ENCODE data around the gene SGTA. TPM values are rescaled to one million over a fixed set of nuclear protein-coding genes. Genes with fewer than 3 reads are reported as not detected.
A peak's percentile ranks its signal among the peaks of the same experiment; 100 is the strongest.

Gene SGTA
- total and polyA plus RNA-seq, 2 of the 13 experiments (the other 11 are each of a cell fraction or from before 2014, with no cell fraction given): 43.9 to 47.4 TPM

DNA sequence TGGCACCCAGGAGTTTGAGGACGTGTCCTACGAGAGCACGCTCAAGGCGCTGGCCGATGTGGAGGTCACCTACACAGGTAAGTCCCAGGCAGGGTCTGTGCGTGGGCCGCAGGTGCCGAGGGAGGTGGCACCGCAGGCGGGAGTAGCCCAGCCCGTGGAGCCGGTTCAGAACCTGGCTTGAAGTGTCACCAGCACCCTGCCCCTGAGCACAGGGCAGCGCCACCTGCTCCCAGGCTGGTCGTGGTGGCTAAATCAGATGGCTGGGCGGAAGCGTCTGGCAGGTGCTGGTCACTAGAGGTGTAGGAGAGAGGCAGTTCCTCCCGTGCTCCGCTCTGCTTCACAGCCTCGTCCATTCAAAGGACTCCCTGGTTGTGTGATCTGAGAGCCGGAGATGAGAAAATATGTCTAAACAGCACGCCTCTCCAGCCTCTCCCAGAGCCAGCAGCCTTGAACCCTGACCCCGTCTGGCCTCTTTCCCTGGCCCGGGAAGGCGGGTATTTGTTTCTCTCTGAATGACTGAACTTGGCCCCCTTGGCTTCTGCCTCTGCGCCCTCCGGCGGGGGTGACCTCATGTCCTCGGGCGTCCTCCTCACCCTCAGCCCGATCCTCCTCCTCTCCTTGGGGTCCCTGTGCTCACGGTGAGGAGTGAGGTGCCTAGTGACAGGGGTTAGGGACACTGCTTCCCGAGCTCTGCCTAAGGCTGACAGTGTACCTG is 7.6 kb upstream of the SGTA start (continued):
- TF ChIP-seq, protein P1, sequence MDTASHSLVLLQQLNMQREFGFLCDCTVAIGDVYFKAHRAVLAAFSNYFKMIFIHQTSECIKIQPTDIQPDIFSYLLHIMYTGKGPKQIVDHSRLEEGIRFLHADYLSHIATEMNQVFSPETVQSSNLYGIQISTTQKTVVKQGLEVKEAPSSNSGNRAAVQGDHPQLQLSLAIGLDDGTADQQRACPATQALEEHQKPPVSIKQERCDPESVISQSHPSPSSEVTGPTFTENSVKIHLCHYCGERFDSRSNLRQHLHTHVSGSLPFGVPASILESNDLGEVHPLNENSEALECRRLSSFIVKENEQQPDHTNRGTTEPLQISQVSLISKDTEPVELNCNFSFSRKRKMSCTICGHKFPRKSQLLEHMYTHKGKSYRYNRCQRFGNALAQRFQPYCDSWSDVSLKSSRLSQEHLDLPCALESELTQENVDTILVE (CRISPR knock-in tag; IDR thresholded peaks at IDR 0.05): peak; percentile 56; the same call in 1 of the 2 replicates
- TF ChIP-seq FOXM1 (CRISPR knock-in tag; IDR thresholded peaks at IDR 0.05) (no peak), ZNF343 (CRISPR knock-in tag; IDR thresholded peaks at IDR 0.05) (peak; percentile 27; the same call in 1 of the 2 replicates), HMG20A (CRISPR knock-in tag; IDR thresholded peaks at IDR 0.05; ENCODE audit: borderline replicate concordance) (peak; percentile 47; the same call in 1 of the 2 replicates), KDM4B (CRISPR knock-in tag; IDR thresholded peaks at IDR 0.05) (no peak), CBX5 (CRISPR knock-in tag; IDR thresholded peaks at IDR 0.05; ENCODE audit: borderline replicate concordance) (no peak), ZNF17 (CRISPR knock-in tag; IDR thresholded peaks at IDR 0.05) (no peak), ZNF44 (CRISPR knock-in tag; IDR thresholded peaks at IDR 0.05) (no peak), ZBTB7A (CRISPR knock-in tag; IDR thresholded peaks at IDR 0.05) (no peak), KLF15 (CRISPR knock-in tag; IDR thresholded peaks at IDR 0.05; ENCODE audit: borderline replicate concordance) (no peak), SPEN (CRISPR knock-in tag; IDR thresholded peaks at IDR 0.05; ENCODE audit: low read depth) (peak; percentile 52; the same call in 1 of the 2 replicates), SMAD9 (CRISPR knock-in tag; IDR thresholded peaks at IDR 0.05) (no peak), ISX (CRISPR knock-in tag; conservative IDR thresholded peaks at IDR 0.05) (no peak), ZNF20 (CRISPR knock-in tag; IDR thresholded peaks at IDR 0.05) (no peak), ATF1 (CRISPR knock-in tag; IDR thresholded peaks at IDR 0.05) (no peak), KMT2A (CRISPR knock-in tag; IDR thresholded peaks at IDR 0.05) (peak; percentile 65), ZNF468 (CRISPR knock-in tag; IDR thresholded peaks at IDR 0.05) (no peak), HNRNPL (IDR thresholded peaks at IDR 0.05; ENCODE audit: low read depth, low read length) (peak; percentile 77; the same call in 1 of the 2 replicates), ZKSCAN1 (IDR thresholded peaks at IDR 0.05; ENCODE audit: low read length) (no peak), NBN (conservative IDR thresholded peaks at IDR 0.05) (no peak), ZNF577 (CRISPR knock-in tag; IDR thresholded peaks at IDR 0.05; ENCODE audit: borderline replicate concordance, low read depth) (no peak), ZNF660 (CRISPR knock-in tag; IDR thresholded peaks at IDR 0.05; ENCODE audit: borderline replicate concordance, low read depth) (no peak), ZNF607 (CRISPR knock-in tag; IDR thresholded peaks at IDR 0.05; ENCODE audit: borderline replicate concordance) (peak; percentile 79)
- TF ChIP-seq, protein P2, sequence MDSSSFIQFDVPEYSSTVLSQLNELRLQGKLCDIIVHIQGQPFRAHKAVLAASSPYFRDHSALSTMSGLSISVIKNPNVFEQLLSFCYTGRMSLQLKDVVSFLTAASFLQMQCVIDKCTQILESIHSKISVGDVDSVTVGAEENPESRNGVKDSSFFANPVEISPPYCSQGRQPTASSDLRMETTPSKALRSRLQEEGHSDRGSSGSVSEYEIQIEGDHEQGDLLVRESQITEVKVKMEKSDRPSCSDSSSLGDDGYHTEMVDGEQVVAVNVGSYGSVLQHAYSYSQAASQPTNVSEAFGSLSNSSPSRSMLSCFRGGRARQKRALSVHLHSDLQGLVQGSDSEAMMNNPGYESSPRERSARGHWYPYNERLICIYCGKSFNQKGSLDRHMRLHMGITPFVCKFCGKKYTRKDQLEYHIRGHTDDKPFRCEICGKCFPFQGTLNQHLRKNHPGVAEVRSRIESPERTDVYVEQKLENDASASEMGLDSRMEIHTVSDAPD (CRISPR knock-in tag; IDR thresholded peaks at IDR 0.05): peak; percentile 27; the same call in 1 of the 2 replicates
- TF ChIP-seq, protein P3, sequence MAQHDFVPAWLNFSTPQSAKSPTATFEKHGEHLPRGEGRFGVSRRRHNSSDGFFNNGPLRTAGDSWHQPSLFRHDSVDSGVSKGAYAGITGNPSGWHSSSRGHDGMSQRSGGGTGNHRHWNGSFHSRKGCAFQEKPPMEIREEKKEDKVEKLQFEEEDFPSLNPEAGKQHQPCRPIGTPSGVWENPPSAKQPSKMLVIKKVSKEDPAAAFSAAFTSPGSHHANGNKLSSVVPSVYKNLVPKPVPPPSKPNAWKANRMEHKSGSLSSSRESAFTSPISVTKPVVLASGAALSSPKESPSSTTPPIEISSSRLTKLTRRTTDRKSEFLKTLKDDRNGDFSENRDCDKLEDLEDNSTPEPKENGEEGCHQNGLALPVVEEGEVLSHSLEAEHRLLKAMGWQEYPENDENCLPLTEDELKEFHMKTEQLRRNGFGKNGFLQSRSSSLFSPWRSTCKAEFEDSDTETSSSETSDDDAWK (CRISPR knock-in tag; IDR thresholded peaks at IDR 0.05): no peak
- TF ChIP-seq, protein P4, sequence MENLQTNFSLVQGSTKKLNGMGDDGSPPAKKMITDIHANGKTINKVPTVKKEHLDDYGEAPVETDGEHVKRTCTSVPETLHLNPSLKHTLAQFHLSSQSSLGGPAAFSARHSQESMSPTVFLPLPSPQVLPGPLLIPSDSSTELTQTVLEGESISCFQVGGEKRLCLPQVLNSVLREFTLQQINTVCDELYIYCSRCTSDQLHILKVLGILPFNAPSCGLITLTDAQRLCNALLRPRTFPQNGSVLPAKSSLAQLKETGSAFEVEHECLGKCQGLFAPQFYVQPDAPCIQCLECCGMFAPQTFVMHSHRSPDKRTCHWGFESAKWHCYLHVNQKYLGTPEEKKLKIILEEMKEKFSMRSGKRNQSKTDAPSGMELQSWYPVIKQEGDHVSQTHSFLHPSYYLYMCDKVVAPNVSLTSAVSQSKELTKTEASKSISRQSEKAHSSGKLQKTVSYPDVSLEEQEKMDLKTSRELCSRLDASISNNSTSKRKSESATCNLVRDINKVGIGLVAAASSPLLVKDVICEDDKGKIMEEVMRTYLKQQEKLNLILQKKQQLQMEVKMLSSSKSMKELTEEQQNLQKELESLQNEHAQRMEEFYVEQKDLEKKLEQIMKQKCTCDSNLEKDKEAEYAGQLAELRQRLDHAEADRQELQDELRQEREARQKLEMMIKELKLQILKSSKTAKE (CRISPR knock-in tag; IDR thresholded peaks at IDR 0.05; ENCODE audit: borderline replicate concordance): peak; percentile 99

Data from HepG2 (cell line).